Heart left ventricle (tissue), 16 donors: ENCODE measurements around the gene EYS. TPM values are rescaled to one million over a fixed set of nuclear protein-coding genes. Genes with fewer than 3 reads are reported as not detected.

Experiments
- ATAC-seq, 4 donors: fragments of 200-7000 bp; cut with Tn5 transposase; one replicate each; pipeline ENCODE4 v1.9.1; 2020 to 2022; ENCODE audit warnings: moderate library complexity in 4 of 4, mild to moderate bottlenecking in 3 of 4, moderate number of reproducible peaks in 1 of 4
- DNase-seq, 5 donors: peaks; one replicate each; pipeline ENCODE4 v3.0.0-alpha.2; 2020
- H3K27ac ChIP-seq, 12 donors: fragments of 200-600 bp; sonication (generic) in 4 of 12; one replicate each; pipeline versions ENCODE4 v1.5.0 to v1.8.0; 2016 to 2022; ENCODE audit warnings: mild to moderate bottlenecking in 2 of 12
- H3K27me3 ChIP-seq, 9 donors: fragments of 200-600 bp; sonication (generic) in 2 of 9; one replicate each; pipeline versions ENCODE4 v1.5.1 to v1.8.0; 2016 to 2022; ENCODE audit warnings: mild to moderate bottlenecking in 3 of 9
- H3K36me3 ChIP-seq, 9 donors: fragments of 200-600 bp; sonication (generic) in 2 of 9; one replicate each; pipeline versions ENCODE4 v1.5.0 to v1.8.0; 2018 to 2022; ENCODE audit warnings: mild to moderate bottlenecking in 2 of 9
- H3K4me1 ChIP-seq, 12 donors: fragments of 200-600 bp; sonication (generic) in 4 of 12; one replicate each; pipeline versions ENCODE4 v1.5.0 to v1.8.0; 2016 to 2022; ENCODE audit warnings: mild to moderate bottlenecking in 3 of 12
- H3K4me3 ChIP-seq, 12 donors: fragments of 200-600 bp; sonication (generic) in 4 of 12; one replicate each; pipeline versions ENCODE4 v1.5.0 to v1.8.0; 2017 to 2022; ENCODE audit warnings: mild to moderate bottlenecking in 9 of 12, moderate library complexity in 4 of 12
- H3K9me3 ChIP-seq, 12 donors: fragments of 200-600 bp; sonication (generic) in 4 of 12; one replicate each; pipeline versions ENCODE4 v1.5.0 to v1.8.0; 2016 to 2022; ENCODE audit warnings: mild to moderate bottlenecking in 1 of 12
- POLR2A ChIP-seq, 2 donors: fragments of 450-650 bp; IDR thresholded peaks; one replicate each; pipeline ENCODE4 v1.6.1; 2017; ENCODE audit warnings: antibody characterized with exemption in 2 of 2, mild to moderate bottlenecking in 2 of 2, moderate library complexity in 2 of 2
- WGBS, 4 donors: extraction: QIAGEN DNeasy Blood & Tissue Kit in 2 of 4; methylation state at CpG; one replicate each; pipeline versions ENCODE4 v1.1.5 to v1.1.7; 2013 to 2018; 5-methylcytosine and 5-hydroxymethylcytosine counted together
- intact Hi-C, 10 donors: fragments of 100-400 bp; cut with DNase I; formaldehyde crosslinking; loops; one replicate each; pipeline versions ENCODE4 v1.11.1 to v1.14.2; 2022
- polyA plus RNA-seq, 2 donors: library from polyadenylated mRNA; stranded (reverse); fragments of 200-250 nt; gene quantifications; one replicate each; pipeline ENCODE4 v1.2.3, GENCODE V29; 2013
- total RNA-seq, 9 donors: library from RNA; depleted of rRNA in 2 of 9; stranded (reverse); fragments of >200 nt in 2 of 9; fragmentation: NEBNext Ultra II Directional in 3 of 9; extraction: Animal tissue kit (Norgen Biotek cat#: 25700) in 3 of 9; gene quantifications; one replicate each; pipeline versions ENCODE4 v1.1.0 to v1.2.4, GENCODE V29; 2016 to 2023
- TF ChIP-seq, protein P1 (sequence below), 12 donors: fragments of 200-600 bp; sonication (generic) in 4 of 12; IDR thresholded peaks; one replicate each; pipeline versions ENCODE4 v1.5.0 to v1.8.0; 2018 to 2022; ENCODE audit warnings: antibody characterized with exemption in 12 of 12, mild to moderate bottlenecking in 5 of 12
- donor health status: ischemic (EF 13 %, LVEDD 7.1; RV severe dilation, severe dysfunction).
- donor health status: healthy with polysubstance abuse.
- donor health status: DM: no; HTN: yes; CAD: no.
- donor health status: DM: no; HTN: no; CAD: no.
- donor health status: ischemic (EF 25% LVEDD 6.9; RV normal size, moderate dysfunction).
- donor health status: ischemic (EF 25% LVEDD 5.7; RV mildly dilated, moderate dysfunction).
- donor health status: healthy.
- donor health status: DM: yes; HTN: yes; CAD: no.
- donor health status: ischemic (EF 35%, LVEDD 5.7; RV mildly dilated, moderate dysfunction).
- donor health status: nonischemic (EF 11% LVEDD 7.7; RV severe dilation, severe dysfunction).
- donor health status: DM: yes; HTN: yes; CAD: no.
- donor health status: PGD.
- donor health status: ischemic (EF 29% LVEDD 5.4; RV normal size, mild dysfunction).
- donor health status: nonischemic (EF 23%, LVEDD 6.1; RV moderate dilation, normal function).

The EYS gene
- total and polyA plus RNA-seq, 11 donors, result 0.07 to 0.27 (median 0.08) TPM; not detected in 8

DNA sequence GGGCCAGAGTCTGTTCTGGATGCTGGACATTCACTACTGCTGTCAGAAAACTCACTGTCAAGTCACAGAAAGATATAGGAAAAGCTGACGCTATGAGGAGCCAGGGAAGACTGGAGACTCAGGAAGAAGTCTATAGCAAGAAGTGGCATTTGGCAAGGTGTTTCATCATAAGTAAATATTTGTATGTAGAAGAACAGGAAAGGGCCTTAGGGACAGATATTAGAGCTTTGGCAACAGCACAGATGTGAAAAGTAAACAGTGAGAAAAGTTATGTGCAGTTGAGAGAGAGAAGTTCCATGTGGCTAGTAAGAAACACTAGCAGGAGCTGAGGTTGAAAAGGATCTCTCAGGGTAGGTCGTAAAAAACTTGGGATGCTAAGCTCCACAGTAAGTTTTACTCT, 1202.5 kb downstream of the EYS start:
- TF ChIP-seq, protein P1, sequence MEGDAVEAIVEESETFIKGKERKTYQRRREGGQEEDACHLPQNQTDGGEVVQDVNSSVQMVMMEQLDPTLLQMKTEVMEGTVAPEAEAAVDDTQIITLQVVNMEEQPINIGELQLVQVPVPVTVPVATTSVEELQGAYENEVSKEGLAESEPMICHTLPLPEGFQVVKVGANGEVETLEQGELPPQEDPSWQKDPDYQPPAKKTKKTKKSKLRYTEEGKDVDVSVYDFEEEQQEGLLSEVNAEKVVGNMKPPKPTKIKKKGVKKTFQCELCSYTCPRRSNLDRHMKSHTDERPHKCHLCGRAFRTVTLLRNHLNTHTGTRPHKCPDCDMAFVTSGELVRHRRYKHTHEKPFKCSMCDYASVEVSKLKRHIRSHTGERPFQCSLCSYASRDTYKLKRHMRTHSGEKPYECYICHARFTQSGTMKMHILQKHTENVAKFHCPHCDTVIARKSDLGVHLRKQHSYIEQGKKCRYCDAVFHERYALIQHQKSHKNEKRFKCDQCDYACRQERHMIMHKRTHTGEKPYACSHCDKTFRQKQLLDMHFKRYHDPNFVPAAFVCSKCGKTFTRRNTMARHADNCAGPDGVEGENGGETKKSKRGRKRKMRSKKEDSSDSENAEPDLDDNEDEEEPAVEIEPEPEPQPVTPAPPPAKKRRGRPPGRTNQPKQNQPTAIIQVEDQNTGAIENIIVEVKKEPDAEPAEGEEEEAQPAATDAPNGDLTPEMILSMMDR (IDR thresholded peaks at IDR 0.05), result no peak
- no peak for TF ChIP-seq POLR2A (IDR thresholded peaks at IDR 0.05)
- Histone ChIP-seq H3K27ac (no peak overlapping the region), H3K4me3 (no peak overlapping the region), H3K9me3 (no peaks in the 10 kb centered on the region), H3K4me1 (no peaks in the 10 kb centered on the region), H3K36me3 (no peaks in the 10 kb centered on the region), H3K27me3 (no peaks in the 10 kb centered on the region)
- no peak for ATAC-seq
- WGBS, 4 donors, result 52 to 61% (median 56%) methylated on average over 2 of the region's 2 CpGs
- intact Hi-C loops, result no loop called here
- no peak for DNase-seq

DNA sequence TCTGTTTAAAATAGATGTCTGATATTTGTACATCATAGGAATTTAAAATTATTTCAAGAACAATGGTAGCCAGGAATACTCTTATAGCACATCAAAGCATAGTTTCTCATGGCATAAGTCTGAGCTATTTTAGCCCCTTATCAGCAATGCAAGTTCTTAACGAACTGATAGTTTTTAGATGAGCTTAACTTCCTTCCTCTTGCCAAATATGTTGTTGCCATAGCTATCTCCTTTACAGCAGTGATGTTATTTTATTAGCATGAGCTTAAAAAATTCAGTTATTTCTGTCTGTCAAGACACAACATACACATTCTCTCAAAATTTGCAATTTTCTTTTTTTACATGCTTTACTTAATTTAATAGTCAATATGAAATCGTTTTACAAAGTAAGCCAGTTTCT, 1204.2 kb downstream of the EYS start:
- Histone ChIP-seq H3K9me3 (no peaks in the 10 kb centered on the region), H3K4me1 (no peaks in the 10 kb centered on the region), H3K27ac (no peak overlapping the region), H3K36me3 (no peaks in the 10 kb centered on the region), H3K27me3 (no peaks in the 10 kb centered on the region), H3K4me3 (no peak overlapping the region)
- WGBS, 4 donors, result 4 to 12% (median 9%) methylated on average over 2 of the region's 2 CpGs
- ATAC-seq, result no peak
- intact Hi-C loops, result no loop called here
- no peak for DNase-seq
- TF ChIP-seq, protein P1 (IDR thresholded peaks at IDR 0.05), result no peak
- no peak for TF ChIP-seq POLR2A (IDR thresholded peaks at IDR 0.05)

DNA sequence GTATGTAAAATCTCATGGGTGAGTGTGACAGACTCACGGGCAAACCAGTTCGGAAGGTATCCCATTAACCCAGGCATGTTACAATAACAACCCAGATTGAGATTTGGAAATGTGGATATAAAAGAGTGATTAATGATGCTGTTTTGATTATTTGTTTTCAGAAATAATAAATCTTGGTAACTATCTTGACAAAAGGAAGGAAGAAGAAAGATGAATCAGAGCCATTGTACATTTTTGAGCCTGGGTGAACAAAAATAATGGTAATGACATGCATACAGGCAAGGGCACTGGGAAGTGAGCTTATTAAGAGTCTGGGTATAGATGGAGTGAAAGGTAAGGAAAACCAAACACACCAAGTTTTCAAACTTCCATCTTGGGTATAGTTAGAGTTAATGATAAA, 1209.4 kb downstream of the EYS start:
- WGBS, 4 donors, result 87 to 97% (median 92%) methylated on average over 2 of the region's 2 CpGs

DNA sequence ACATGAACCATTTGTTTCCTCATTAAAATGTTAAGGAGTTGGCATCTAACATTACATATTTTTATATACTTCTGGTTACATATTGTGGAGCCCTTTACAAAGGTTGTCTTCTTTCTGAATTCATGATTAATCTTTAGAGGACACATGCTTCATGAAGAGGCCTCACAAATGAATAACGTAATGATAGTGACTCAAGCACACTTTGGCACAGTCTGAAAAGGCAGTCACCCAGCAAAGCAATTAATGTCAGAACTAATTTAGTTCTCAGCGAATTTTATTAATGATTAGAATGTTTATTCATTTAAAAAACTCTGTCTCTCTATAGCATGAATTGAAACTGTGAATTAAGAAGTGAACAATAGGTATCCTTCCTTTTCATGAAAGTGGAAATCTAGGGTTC, 1217.3 kb downstream of the EYS start:
- Histone ChIP-seq H3K9me3 (no peaks in the 10 kb centered on the region), H3K27ac (no peak overlapping the region), H3K4me3 (no peak overlapping the region), H3K4me1 (no peaks in the 10 kb centered on the region), H3K36me3 (no peaks in the 10 kb centered on the region), H3K27me3 (no peaks in the 10 kb centered on the region)
- WGBS, 4 donors, result 17 to 68% (median 60%) methylated on average over 2 of the region's 2 CpGs
- no peak for DNase-seq
- intact Hi-C loops, result no loop called here
- no peak for ATAC-seq
- no peak for TF ChIP-seq POLR2A (IDR thresholded peaks at IDR 0.05)
- TF ChIP-seq, protein P1 (IDR thresholded peaks at IDR 0.05), result no peak

More for the DNA sequence above, 1209.4 kb downstream of the EYS start:
- ATAC-seq (no peak), DNase-seq (no peak)
- Histone ChIP-seq H3K4me3 (no peak overlapping the region), H3K4me1 (no peaks in the 10 kb centered on the region), H3K27ac (no peak overlapping the region), H3K9me3 (no peaks in the 10 kb centered on the region), H3K36me3 (no peaks in the 10 kb centered on the region), H3K27me3 (no peaks in the 10 kb centered on the region)
- TF ChIP-seq, protein P1 (IDR thresholded peaks at IDR 0.05), result no peak
- TF ChIP-seq POLR2A (IDR thresholded peaks at IDR 0.05), result no peak
- intact Hi-C loops, result no loop called here
